DOHH2 (cell line): Measurements from ENCODE around the gene NR3C2.

Experiments
- CTCF ChIP-seq: fragments of 200-600 bp; sonication (generic); IDR thresholded peaks from one replicate; pipeline ENCODE4 v1.5.1; 2014; ENCODE audit warnings: antibody characterized with exemption, mild to moderate bottlenecking, low read depth, low read length; ENCODE audit not compliant: poor library complexity, severe bottlenecking
- EZH2phosphoT487 ChIP-seq: fragments of 200-600 bp; sonication (generic); IDR thresholded peaks from 2 replicates; pipeline ENCODE4 v1.6.1; 2017; ENCODE audit warnings: borderline replicate concordance, mild to moderate bottlenecking, antibody characterized with exemption, low read length, moderate library complexity, mixed read lengths

GRCh38 chr4:148239494-148239985 is 202.7 kb downstream of the NR3C2 start:
- TF ChIP-seq CTCF, result no peak
- TF ChIP-seq EZH2phosphoT487, result no peak
